ENCODE measurements around the gene RASSF1. TPM values are rescaled to one million over a fixed set of nuclear protein-coding genes. Genes with fewer than 3 reads are reported as not detected.
A peak's percentile ranks its signal among the peaks of the same experiment; 100 is the strongest.

The RASSF1 gene
- total and polyA plus RNA-seq, 2 of the 4 experiments (the other 2 are of a cell fraction): 17.4 to 53.4 TPM

DNA sequence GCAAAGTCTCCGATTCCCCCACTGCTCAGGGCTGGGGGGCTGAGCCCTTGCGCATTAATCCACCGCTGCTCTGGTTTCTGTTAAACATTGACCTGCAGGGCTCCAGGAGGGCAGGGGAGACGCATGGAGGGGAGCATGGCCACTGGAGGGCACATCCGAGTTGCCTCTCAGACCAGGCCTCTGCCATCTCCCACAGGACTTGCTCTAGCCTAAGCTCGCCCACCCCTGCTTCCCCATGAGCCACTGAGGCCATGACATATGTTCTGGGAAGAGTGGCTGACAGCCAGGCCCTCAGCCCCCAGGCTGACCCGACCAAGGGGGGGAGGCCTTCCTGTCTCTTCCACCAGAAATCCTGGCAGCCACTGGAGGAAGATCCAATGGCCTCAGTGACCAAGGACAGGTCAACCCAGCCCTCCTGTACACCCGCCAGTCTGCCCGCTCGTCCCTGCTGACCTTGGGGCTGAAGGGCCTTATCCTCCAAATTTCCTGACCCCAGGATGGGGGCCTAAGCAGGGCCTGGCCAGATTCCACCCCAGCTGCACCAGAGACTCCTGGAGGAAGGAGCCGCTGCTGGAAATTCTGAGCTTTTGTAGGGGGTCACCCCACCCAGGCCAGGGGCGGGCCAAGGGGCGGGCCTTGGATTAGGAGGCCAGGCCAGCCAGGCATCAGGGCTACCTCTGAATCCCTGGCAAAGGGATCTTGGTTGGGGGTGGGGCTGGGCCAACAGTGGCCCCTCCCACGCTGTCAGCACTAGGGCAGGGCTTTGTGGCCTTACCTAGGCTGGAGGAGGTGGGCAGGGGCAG is 37.4 kb downstream of the RASSF1 start, which contains the start of gene HYAL1:
HYAL1 (minus strand) TSS at position 562 of the 803 bp plus-strand sequence. CDS start 618 bp downstream, outside the sequence.
- peaks cover 12% of the 10 kb centered on the region for H3K4me1 ChIP-seq (ENCODE audit: control insufficient read depth, insufficient read depth, low read length)
- no peak within 1 kb of the TSS for H3K9ac ChIP-seq (ENCODE audit: low read depth, low read length)
- ChIA-PET CTCF (no interaction called here), POLR2A (ENCODE audit: unreplicated experiment) (no interaction called here)
- H3K36me3 ChIP-seq (ENCODE audit: control insufficient read depth, insufficient read depth, low read length): no peaks in the 10 kb centered on the region
- no peak within 1 kb of the TSS for H2BK15ac ChIP-seq (ENCODE audit: low read depth, low read length)
- no peak within 1 kb of the TSS for H3K23ac ChIP-seq (ENCODE audit: low read depth, low read length)
- H3K9me1 ChIP-seq (ENCODE audit: insufficient read depth, low read length): peaks cover 18% of the 10 kb centered on the region
- H3K4me3 ChIP-seq (ENCODE audit: insufficient read depth, low read depth, low read length): no peak within 1 kb of the TSS
- H2BK120ac ChIP-seq (ENCODE audit: low read depth, low read length): no peak within 1 kb of the TSS
- ATAC-seq (ENCODE audit: low read depth) (no peak), DNase-seq (no peak)
- 72% methylated on average over 6 of the region's 14 CpGs; no CpG with 5 or more reads in 1 of the 2 experiments for WGBS, 2 experiments (ENCODE audit: extremely low coverage in 2 of 2, insufficient read length in 1 of 2)
- H3K18ac ChIP-seq (ENCODE audit: low read depth, low read length): no peak within 1 kb of the TSS
- dilution Hi-C loops (cut with HindIII; ENCODE audit: low sequenced_read_pairs, unreplicated experiment) (no loop called here), intact Hi-C loops (cut with micrococcal nuclease) (no loop called here), in situ Hi-C loops (cut with MboI; ENCODE audit: low sequenced_read_pairs) (no loop called here)
- H3K27me3 ChIP-seq (ENCODE audit: control insufficient read depth, insufficient read depth, low read length): no peaks in the 10 kb centered on the region
- no peak for TF ChIP-seq MAFK (IDR thresholded peaks at IDR 0.05; ENCODE audit: low read depth, low read length)
- TF ChIP-seq, protein P1, sequence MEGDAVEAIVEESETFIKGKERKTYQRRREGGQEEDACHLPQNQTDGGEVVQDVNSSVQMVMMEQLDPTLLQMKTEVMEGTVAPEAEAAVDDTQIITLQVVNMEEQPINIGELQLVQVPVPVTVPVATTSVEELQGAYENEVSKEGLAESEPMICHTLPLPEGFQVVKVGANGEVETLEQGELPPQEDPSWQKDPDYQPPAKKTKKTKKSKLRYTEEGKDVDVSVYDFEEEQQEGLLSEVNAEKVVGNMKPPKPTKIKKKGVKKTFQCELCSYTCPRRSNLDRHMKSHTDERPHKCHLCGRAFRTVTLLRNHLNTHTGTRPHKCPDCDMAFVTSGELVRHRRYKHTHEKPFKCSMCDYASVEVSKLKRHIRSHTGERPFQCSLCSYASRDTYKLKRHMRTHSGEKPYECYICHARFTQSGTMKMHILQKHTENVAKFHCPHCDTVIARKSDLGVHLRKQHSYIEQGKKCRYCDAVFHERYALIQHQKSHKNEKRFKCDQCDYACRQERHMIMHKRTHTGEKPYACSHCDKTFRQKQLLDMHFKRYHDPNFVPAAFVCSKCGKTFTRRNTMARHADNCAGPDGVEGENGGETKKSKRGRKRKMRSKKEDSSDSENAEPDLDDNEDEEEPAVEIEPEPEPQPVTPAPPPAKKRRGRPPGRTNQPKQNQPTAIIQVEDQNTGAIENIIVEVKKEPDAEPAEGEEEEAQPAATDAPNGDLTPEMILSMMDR (conservative IDR thresholded peaks at IDR 0.05; ENCODE audit: low read depth, low read length): 0 out of 2 replicates have a peak, but pooled peaks have one; percentile 9
- no peak within 1 kb of the TSS for H4K8ac ChIP-seq (ENCODE audit: low read depth in 2 of 2, low read length in 2 of 2)
- H2BK20ac ChIP-seq (ENCODE audit: low read depth, low read length): no peak within 1 kb of the TSS
- H3K9me3 ChIP-seq (ENCODE audit: control insufficient read depth, insufficient read depth, low read length): 0 out of 2 replicates have a peak, but pooled peaks cover 3% of the 10 kb centered on the region
- H2BK5ac ChIP-seq (ENCODE audit: low read depth, low read length, poor library complexity, severe bottlenecking): no peak within 1 kb of the TSS
- H3K56ac ChIP-seq (ENCODE audit: extremely low read depth, insufficient read depth, low read length): no peak within 1 kb of the TSS
- H3K4me2 ChIP-seq (ENCODE audit: low read depth, low read length): no peak within 1 kb of the TSS
- no peak within 1 kb of the TSS for H2AFZ ChIP-seq (replicated peaks; ENCODE audit: low read length, poor library complexity)
- H4K5ac ChIP-seq (ENCODE audit: low read depth, low read length): no peak within 1 kb of the TSS
- H4K20me1 ChIP-seq (ENCODE audit: insufficient read depth, low read length): no peaks in the 10 kb centered on the region
- peaks cover 13 to 23% of the 10 kb centered on the region in 2 experiments for H3K79me1 ChIP-seq (ENCODE audit: low read depth in 1 of 2, low read length in 2 of 2)
- no peak within 1 kb of the TSS for H2AK9ac ChIP-seq (replicated peaks; ENCODE audit: low read depth, low read length, poor library complexity)
- no peak within 1 kb of the TSS for H3K4ac ChIP-seq (ENCODE audit: low read depth, low read length)
- H2AK5ac ChIP-seq (ENCODE audit: low read depth, low read length): no peak within 1 kb of the TSS
- H3K27ac ChIP-seq (ENCODE audit: insufficient read depth, low read length): no peak within 1 kb of the TSS
- no peak within 1 kb of the TSS for H4K91ac ChIP-seq (ENCODE audit: insufficient read depth, low read depth, low read length)
- no peak within 1 kb of the TSS for H3K14ac ChIP-seq (replicated peaks; ENCODE audit: low read depth, low read length)
- no TSS peak for BruUV-seq (replicated peaks)

Data from IMR-90 (cell line).